ENCODE data around the gene PXN.
"Not testable (repeated sequence)": the region's sequence is repeated elsewhere in the genome, so short reads cannot be mapped to it uniquely, and the experiment has no call there.

PXN gene

GRCh38 chr12:120239776-120240494, 25.6 kb downstream of the PXN start:
- DNase-seq: no peak

- no peak for DNase-seq
Measured at GRCh38 chr12:120238839-120239445, 26.6 kb downstream of the PXN start.

- no peak for DNase-seq
Measured at GRCh38 chr12:120238217-120238616, 27.3 kb downstream of the PXN start.

GRCh38 chr12:120237360-120238171, 28.0 kb downstream of the PXN start:
- no peak for DNase-seq

- not testable (repeated sequence) for DNase-seq
Measured at GRCh38 chr12:120236809-120237208, 28.7 kb downstream of the PXN start.

- DNase-seq: no peak
Measured at GRCh38 chr12:120235369-120236323, 29.9 kb downstream of the PXN start.

GRCh38 chr12:120234643-120235368, 30.7 kb downstream of the PXN start:
- peak; percentile 71 for DNase-seq

GRCh38 chr12:120231316-120232011, 34.1 kb downstream of the PXN start:
- peak; percentile 30 for DNase-seq

GRCh38 chr12:120230974-120231315, 34.6 kb downstream of the PXN start:
- DNase-seq: no peak

GRCh38 chr12:120230326-120230973, 35.1 kb downstream of the PXN start:
- peak; percentile 79 for DNase-seq

- DNase-seq: no peak
Measured at GRCh38 chr12:120229487-120230325, 35.8 kb downstream of the PXN start.

- DNase-seq: peak; percentile 45
Measured at GRCh38 chr12:120229071-120229486, 36.5 kb downstream of the PXN start.

GRCh38 chr12:120228291-120229070, 37.0 kb downstream of the PXN start:
- DNase-seq: peak; percentile 51

GRCh38 chr12:120228041-120228290, 37.6 kb downstream of the PXN start:
- DNase-seq: no peak

GRCh38 chr12:120227233-120228040, 38.1 kb downstream of the PXN start:
- no peak for DNase-seq

- DNase-seq: peak; percentile 90
Measured at GRCh38 chr12:120225852-120226640, 39.5 kb downstream of the PXN start.

GRCh38 chr12:120225200-120225558, 40.4 kb downstream of the PXN start:
- DNase-seq: no peak

All from NCI-H510A (cell line).